Erythroblast (primary cell): ENCODE results near the gene NOB1.

Experiments
- GATA1 ChIP-seq: IDR thresholded peaks from 2 replicates; pipeline ENCODE4 v1.6.1; 2011; ENCODE audit warnings: low read depth, mild to moderate bottlenecking, control low read depth, low read length, moderate library complexity
- POLR2A ChIP-seq: IDR thresholded peaks from 2 replicates; pipeline ENCODE4 v1.6.1; 2011; ENCODE audit warnings: mild to moderate bottlenecking, low read length

- no peak for TF ChIP-seq POLR2A
- TF ChIP-seq GATA1: no peak
Observed at GRCh38 chr16:69747115-69747514, 7.6 kb downstream of the NOB1 start.
